SJCRH30 (cell line): ENCODE data around the gene TRIM75. TPM values are rescaled to one million over a fixed set of nuclear protein-coding genes. Genes with fewer than 3 reads are reported as not detected.
"Not testable (repeated sequence)": the region's sequence is repeated elsewhere in the genome, so short reads cannot be mapped to it uniquely, and the experiment has no call there.

ENCODE experiments used
- DNase-seq, 2 experiments: peaks; one replicate each; pipeline ENCODE4 v3.0.0-alpha.2; 2015 to 2020
- H3K27ac ChIP-seq: fragments of 250-450 bp; sonication (Bioruptor Pico); 2 replicates; pipeline ENCODE4 v1.5.1; 2020; ENCODE audit warnings: mild to moderate bottlenecking, moderate library complexity
- H3K27me3 ChIP-seq: fragments of 250-450 bp; sonication (Bioruptor Pico); 2 replicates; pipeline ENCODE4 v1.5.1; 2020; ENCODE audit warnings: mild to moderate bottlenecking, moderate library complexity
- H3K36me3 ChIP-seq: fragments of 250-450 bp; sonication (Bioruptor Pico); 2 replicates; pipeline ENCODE4 v1.5.1; 2020; ENCODE audit warnings: mild to moderate bottlenecking, moderate library complexity
- H3K4me1 ChIP-seq: fragments of 250-450 bp; sonication (Bioruptor Pico); 2 replicates; pipeline ENCODE4 v1.5.1; 2020; ENCODE audit warnings: mild to moderate bottlenecking, moderate library complexity
- H3K4me3 ChIP-seq: fragments of 250-450 bp; sonication (Bioruptor Pico); 2 replicates; pipeline ENCODE4 v1.5.1; 2020; ENCODE audit warnings: mild to moderate bottlenecking, moderate library complexity
- H3K9me3 ChIP-seq: fragments of 250-450 bp; sonication (Bioruptor Pico); replicated peaks from 2 replicates; pipeline ENCODE4 v1.5.1; 2020; ENCODE audit warnings: mild to moderate bottlenecking, moderate library complexity
- total RNA-seq: library from RNA; depleted of rRNA; stranded (reverse); fragments of >200 nt; shearing (Covaris generic); gene quantifications from 2 replicates; pipeline ENCODE4 v1.2.3, GENCODE V29; 2014

Gene TRIM75
- total RNA-seq, 1 experiment from 2014 or later = 0.87 TPM

GRCh38 chr4:165052627-165053026 is 1.0 kb upstream of the TRIM75 start:
- Histone ChIP-seq H3K27me3 (no peaks in the 10 kb centered on the region), H3K4me1 (no peaks in the 10 kb centered on the region), H3K4me3 (no peak overlapping the region), H3K9me3 (no peaks in the 10 kb centered on the region), H3K27ac (no peak overlapping the region), H3K36me3 (no peaks in the 10 kb centered on the region)
- peak in 1 of 2 experiments; percentile 4 for DNase-seq

DNA sequence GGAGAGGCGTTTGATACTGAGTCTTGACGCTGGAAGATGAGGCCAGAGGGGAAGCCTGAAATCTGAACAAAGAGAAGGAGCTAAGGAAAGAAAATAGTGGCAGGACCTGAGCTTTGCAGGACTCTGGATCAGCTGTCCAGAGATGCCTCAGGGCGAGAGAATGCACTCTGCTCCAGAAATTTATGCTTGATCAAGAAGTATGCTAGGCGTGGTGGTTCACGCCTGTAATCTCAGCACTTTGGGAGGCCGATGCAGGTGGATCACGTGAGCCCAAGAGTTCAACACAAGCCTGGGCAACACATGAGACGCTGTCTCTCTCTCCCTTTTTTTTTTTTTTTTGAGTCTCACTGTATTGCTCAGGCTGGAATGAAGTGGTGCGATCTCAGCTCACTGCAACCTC is 1.9 kb downstream of the TRIM75 start:
- Histone ChIP-seq H3K9me3 (no peaks in the 10 kb centered on the region), H3K4me3 (no peak overlapping the region), H3K27ac (no peak overlapping the region), H3K4me1 (peaks cover 15% of the 10 kb centered on the region), H3K36me3 (no peaks in the 10 kb centered on the region), H3K27me3 (no peaks in the 10 kb centered on the region)
- no peak for DNase-seq

DNA sequence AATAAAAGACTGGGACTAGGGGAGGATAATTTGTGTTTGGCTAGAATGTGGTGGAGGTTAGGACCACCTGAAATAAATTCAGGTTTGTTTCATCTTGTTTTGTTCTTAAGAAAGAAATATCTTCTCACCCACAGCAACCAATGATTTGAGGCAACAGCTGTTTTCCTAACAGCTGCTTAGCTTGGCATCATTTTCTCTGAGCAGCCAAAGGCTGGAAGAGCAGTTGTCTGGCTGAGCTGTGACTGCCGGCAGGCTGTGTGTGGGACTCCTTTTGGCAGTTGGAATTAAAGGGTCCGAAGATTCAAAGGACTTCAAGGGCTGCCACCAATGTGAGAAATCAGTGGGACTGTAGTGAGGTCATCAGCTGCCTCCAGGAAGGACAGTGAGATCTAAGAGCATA is 5.0 kb downstream of the TRIM75 start:
- H3K27me3 ChIP-seq = no peaks in the 10 kb centered on the region
- H3K9me3 ChIP-seq = no peaks in the 10 kb centered on the region
- H3K4me1 ChIP-seq = peaks cover 15% of the 10 kb centered on the region
- no peaks in the 10 kb centered on the region for H3K36me3 ChIP-seq
- DNase-seq = peak; percentile 71 to 87
- H3K4me3 ChIP-seq = peak overlapping the region; percentile 29
- H3K27ac ChIP-seq = peak overlapping the region; percentile 78

DNA sequence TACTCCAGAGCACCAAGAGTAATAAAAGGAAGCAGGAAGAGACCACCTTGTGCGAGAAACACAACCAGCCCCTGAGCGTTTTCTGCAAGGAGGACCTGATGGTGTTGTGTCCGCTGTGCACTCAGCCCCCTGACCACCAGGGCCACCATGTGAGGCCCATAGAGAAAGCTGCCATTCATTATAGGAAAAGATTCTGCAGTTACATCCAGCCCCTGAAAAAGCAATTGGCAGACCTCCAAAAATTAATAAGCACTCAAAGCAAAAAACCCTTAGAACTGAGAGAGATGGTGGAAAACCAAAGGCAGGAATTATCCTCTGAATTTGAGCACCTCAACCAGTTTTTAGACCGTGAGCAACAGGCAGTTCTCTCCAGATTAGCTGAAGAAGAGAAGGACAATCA is 5.7 kb downstream of the TRIM75 start:
- Histone ChIP-seq H3K4me3 (peak overlapping the region; percentile 29), H3K9me3 (no peaks in the 10 kb centered on the region), H3K27me3 (no peaks in the 10 kb centered on the region), H3K4me1 (peaks cover 15% of the 10 kb centered on the region), H3K36me3 (no peaks in the 10 kb centered on the region), H3K27ac (peak overlapping the region; percentile 78)
- DNase-seq = peak; percentile 45 to 70

GRCh38 chr4:165060938-165061337 is 7.3 kb downstream of the TRIM75 start:
- Histone ChIP-seq H3K27me3 (no peaks in the 10 kb centered on the region), H3K9me3 (no peaks in the 10 kb centered on the region), H3K4me3 (no peak overlapping the region), H3K4me1 (peaks cover 15% of the 10 kb centered on the region), H3K27ac (no peak overlapping the region), H3K36me3 (no peaks in the 10 kb centered on the region)
- DNase-seq = peak in 1 of 2 experiments; percentile 17

GRCh38 chr4:165070560-165070959 is 16.9 kb downstream of the TRIM75 start:
- no peaks in the 10 kb centered on the region for H3K36me3 ChIP-seq
- no peaks in the 10 kb centered on the region for H3K9me3 ChIP-seq
- no peak for DNase-seq
- H3K4me3 ChIP-seq = no peak overlapping the region
- no peaks in the 10 kb centered on the region for H3K4me1 ChIP-seq
- H3K27ac ChIP-seq = no peak overlapping the region
- H3K27me3 ChIP-seq = no peaks in the 10 kb centered on the region

GRCh38 chr4:165073346-165073745 is 19.7 kb downstream of the TRIM75 start:
- not testable (repeated sequence) for H3K27ac ChIP-seq, H3K9me3 ChIP-seq, H3K4me3 ChIP-seq, H3K27me3 ChIP-seq, H3K36me3 ChIP-seq, H3K4me1 ChIP-seq, DNase-seq

DNA sequence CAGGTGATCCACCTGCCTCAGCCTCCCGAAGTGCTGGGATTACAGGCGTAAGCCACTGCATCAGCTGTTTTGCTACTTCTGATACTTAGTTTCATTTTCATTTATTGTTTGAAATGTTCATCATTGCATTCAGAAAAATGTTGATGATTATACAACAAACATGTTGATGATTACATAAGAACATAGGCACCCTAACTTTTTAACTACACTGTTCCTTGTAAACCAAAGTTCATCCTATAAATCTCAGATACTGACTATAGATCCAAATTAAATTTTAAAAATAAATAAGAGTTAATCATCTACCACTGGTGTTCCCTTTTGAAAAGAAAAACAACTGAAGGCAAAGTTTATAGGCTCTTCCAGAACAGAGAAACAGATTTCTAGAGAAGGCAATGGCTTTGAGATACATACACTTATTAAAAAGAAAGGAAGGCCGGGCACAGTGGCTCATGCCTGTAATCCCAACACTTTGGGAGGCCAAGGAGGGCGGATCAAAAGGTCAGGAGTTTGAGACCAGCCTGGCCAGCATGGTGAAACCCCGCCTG is 23.4 kb downstream of the TRIM75 start:
- Histone ChIP-seq H3K36me3 (no peaks in the 10 kb centered on the region), H3K27me3 (no peaks in the 10 kb centered on the region), H3K4me3 (no peak overlapping the region), H3K27ac (no peak overlapping the region), H3K4me1 (no peaks in the 10 kb centered on the region), H3K9me3 (no peaks in the 10 kb centered on the region)
- no peak for DNase-seq

DNA sequence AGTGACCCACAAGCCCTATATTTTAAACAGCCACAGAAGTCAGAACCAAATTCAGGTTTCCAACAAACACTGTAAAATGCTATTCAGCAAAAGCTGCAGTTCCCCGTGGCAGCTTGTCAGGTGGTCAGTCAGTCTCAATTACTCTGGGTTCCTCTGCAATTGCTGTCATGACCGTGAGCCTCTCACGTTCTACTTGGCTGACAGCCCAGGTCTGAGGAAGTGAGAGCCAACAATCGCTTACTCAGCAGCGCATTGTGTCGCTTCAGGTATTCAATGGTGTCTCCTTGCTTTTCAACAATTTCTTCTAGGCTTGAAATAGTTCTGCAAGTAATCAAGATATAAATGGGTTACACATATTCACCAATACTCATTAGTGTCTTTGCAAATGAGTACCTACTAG is 25.8 kb downstream of the TRIM75 start:
- H3K27ac ChIP-seq = no peak overlapping the region
- DNase-seq = peak in 1 of 2 experiments; percentile 5
- H3K4me1 ChIP-seq = no peaks in the 10 kb centered on the region
- H3K9me3 ChIP-seq = no peaks in the 10 kb centered on the region
- no peaks in the 10 kb centered on the region for H3K27me3 ChIP-seq
- H3K4me3 ChIP-seq = no peak overlapping the region
- no peaks in the 10 kb centered on the region for H3K36me3 ChIP-seq

GRCh38 chr4:165084787-165085186 is 31.1 kb downstream of the TRIM75 start:
- not testable (repeated sequence) for H3K27me3 ChIP-seq, DNase-seq, H3K9me3 ChIP-seq, H3K4me1 ChIP-seq, H3K27ac ChIP-seq, H3K4me3 ChIP-seq, H3K36me3 ChIP-seq

DNA sequence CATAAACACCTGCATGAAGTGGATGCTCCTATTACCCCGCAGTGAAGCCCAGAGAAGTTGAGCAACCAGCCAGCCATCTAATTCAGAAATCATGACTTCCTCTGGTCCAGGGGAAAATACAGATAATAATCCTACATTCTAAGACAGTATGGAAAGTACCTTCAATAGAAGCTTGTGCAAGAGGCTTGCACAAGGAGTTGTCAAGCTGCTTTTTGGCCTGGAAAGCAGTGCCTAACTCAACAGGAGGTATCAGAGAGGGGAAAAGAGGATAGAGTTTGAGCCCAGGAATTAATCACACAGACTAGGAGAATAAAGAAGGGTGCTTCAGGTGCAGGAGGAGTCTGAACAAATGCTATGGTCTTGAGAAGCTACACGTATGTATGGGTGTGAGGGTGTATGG is 32.3 kb downstream of the TRIM75 start:
- Histone ChIP-seq H3K27me3 (no peaks in the 10 kb centered on the region), H3K4me3 (no peak overlapping the region), H3K4me1 (no peaks in the 10 kb centered on the region), H3K9me3 (no peaks in the 10 kb centered on the region), H3K36me3 (0 out of 2 replicates have a peak, but pooled peaks cover 3% of the 10 kb centered on the region), H3K27ac (no peak overlapping the region)
- no peak for DNase-seq

- no peaks in the 10 kb centered on the region for H3K27me3 ChIP-seq
- H3K36me3 ChIP-seq = 0 out of 2 replicates have a peak, but pooled peaks cover 3% of the 10 kb centered on the region
- H3K27ac ChIP-seq = no peak overlapping the region
- no peak for DNase-seq
- no peaks in the 10 kb centered on the region for H3K4me1 ChIP-seq
- no peaks in the 10 kb centered on the region for H3K9me3 ChIP-seq
- no peak overlapping the region for H3K4me3 ChIP-seq
Measured at GRCh38 chr4:165088366-165088765, 34.7 kb downstream of the TRIM75 start.

DNA sequence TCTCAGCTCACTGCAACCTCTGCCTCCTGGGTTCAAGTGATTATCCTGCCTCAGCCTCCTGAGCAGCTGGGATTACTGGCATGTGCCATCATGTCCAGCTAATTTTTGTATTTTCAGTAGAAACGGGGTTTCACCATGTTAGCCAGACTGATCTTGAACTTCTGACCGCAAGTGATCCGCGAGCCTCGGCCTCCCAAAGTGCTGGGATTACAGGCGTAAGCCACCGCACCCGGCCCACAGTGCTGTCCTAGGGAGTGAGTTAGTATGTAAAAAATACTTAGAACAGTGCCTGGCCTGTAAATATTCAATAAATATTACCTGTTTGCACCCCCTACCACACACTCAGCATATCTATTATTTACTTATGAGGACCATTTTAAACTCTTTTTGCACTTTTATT is 38.5 kb downstream of the TRIM75 start:
- H3K9me3 ChIP-seq, H3K27me3 ChIP-seq, H3K27ac ChIP-seq, H3K4me1 ChIP-seq, H3K4me3 ChIP-seq, DNase-seq, H3K36me3 ChIP-seq: not testable (repeated sequence)

- Histone ChIP-seq H3K27ac (no peak overlapping the region), H3K4me1 (no peaks in the 10 kb centered on the region), H3K27me3 (no peaks in the 10 kb centered on the region), H3K36me3 (no peaks in the 10 kb centered on the region), H3K9me3 (no peaks in the 10 kb centered on the region), H3K4me3 (no peak overlapping the region)
- no peak for DNase-seq
Measured at GRCh38 chr4:165094873-165095272, 41.2 kb downstream of the TRIM75 start.

DNA sequence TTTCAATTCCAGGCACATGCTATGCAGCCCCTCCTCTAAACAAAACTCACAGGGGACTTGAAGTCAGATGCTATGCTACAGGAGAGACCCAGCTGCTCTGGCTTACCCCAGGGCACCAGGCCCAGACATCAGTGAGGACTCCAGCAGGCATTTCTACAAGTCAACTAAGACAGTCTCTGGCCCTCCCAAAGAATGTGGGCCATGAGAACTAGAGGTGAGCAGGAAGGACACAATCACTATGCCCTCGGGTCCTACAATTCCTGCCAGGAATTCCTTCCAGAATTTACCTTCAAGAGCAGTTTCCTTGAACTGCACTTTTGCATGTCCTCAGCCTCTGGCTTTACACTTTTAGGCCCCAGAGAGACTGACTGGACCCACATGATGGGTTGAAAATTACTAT is 41.6 kb downstream of the TRIM75 start:
- Histone ChIP-seq H3K4me1 (no peaks in the 10 kb centered on the region), H3K4me3 (no peak overlapping the region), H3K9me3 (no peaks in the 10 kb centered on the region), H3K27ac (no peak overlapping the region), H3K36me3 (no peaks in the 10 kb centered on the region), H3K27me3 (no peaks in the 10 kb centered on the region)
- no peak for DNase-seq

DNA sequence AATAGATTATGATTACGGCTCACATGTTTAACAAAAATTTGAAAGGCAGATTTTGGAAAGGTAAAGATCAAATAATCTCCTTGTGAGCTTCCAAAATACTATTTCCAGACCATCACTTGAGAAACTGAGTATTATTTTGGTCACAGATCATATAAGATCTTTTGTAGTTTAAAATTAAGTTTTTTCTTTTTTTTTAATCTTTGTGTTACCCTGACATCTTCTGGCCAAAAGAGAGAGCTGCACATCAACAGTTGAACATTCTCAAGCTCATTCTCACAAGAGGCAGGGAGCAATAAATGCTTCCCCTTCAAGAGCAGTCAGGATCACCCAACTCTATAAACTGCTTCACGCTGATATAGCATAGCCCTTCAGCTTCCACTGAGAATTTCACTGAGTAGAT is 43.1 kb downstream of the TRIM75 start:
- no peaks in the 10 kb centered on the region for H3K4me1 ChIP-seq
- H3K27ac ChIP-seq = no peak overlapping the region
- H3K36me3 ChIP-seq = no peaks in the 10 kb centered on the region
- H3K9me3 ChIP-seq = no peaks in the 10 kb centered on the region
- H3K4me3 ChIP-seq = no peak overlapping the region
- no peaks in the 10 kb centered on the region for H3K27me3 ChIP-seq
- peak in 1 of 2 experiments; percentile 22 for DNase-seq
